ENCODE results near the gene CLPTM1.
"Not testable (repeated sequence)": the region's sequence is repeated elsewhere in the genome, so short reads cannot be mapped to it uniquely, and the experiment has no call there.

- TF ChIP-seq POLR2AphosphoS5, POLR2A, EP300 (IDR thresholded peaks at IDR 0.05): not testable (repeated sequence)
- TF ChIP-seq, protein P1, sequence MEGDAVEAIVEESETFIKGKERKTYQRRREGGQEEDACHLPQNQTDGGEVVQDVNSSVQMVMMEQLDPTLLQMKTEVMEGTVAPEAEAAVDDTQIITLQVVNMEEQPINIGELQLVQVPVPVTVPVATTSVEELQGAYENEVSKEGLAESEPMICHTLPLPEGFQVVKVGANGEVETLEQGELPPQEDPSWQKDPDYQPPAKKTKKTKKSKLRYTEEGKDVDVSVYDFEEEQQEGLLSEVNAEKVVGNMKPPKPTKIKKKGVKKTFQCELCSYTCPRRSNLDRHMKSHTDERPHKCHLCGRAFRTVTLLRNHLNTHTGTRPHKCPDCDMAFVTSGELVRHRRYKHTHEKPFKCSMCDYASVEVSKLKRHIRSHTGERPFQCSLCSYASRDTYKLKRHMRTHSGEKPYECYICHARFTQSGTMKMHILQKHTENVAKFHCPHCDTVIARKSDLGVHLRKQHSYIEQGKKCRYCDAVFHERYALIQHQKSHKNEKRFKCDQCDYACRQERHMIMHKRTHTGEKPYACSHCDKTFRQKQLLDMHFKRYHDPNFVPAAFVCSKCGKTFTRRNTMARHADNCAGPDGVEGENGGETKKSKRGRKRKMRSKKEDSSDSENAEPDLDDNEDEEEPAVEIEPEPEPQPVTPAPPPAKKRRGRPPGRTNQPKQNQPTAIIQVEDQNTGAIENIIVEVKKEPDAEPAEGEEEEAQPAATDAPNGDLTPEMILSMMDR (IDR thresholded peaks at IDR 0.05) = not testable (repeated sequence)
Measured at GRCh38 chr19:45000665-45001064, 45.5 kb downstream of the CLPTM1 start.
